K562 (cell line): ENCODE results near the gene KIAA0930. TPM values are rescaled to one million over a fixed set of nuclear protein-coding genes. Genes with fewer than 3 reads are reported as not detected.

Experiments
- ATAC-seq: fragments of 200-7000 bp; cut with Tn5 transposase; 3 replicates; pipeline ENCODE4 v1.9.1; 2020; ENCODE audit warnings: moderate library complexity
- BruUV-seq: library from RNA; stranded (reverse); fragments of 400-500 nt; replicated peaks from 2 replicates; lab custom pipeline; 2021; lab: Mats Ljungman, UMichigan
- CTCF ChIA-PET: fragments of 300-600 bp; formaldehyde crosslinking; extraction: SDS; loops from one replicate; lab custom pipeline; 2021; ENCODE audit warnings: low intra/inter-chr PET ratio; lab: Yijun Ruan, JAX
- POLR2A ChIA-PET: fragments of 300-600, 350-650 bp; sonication (Branson Sonifier 250); formaldehyde crosslinking; extraction: SDS; loops from one replicate; lab custom pipeline; 2021; ENCODE audit warnings: antibody characterized with exemption, inconsistent platforms; lab: Yijun Ruan, JAX
- DNase-seq, 4 experiments: peaks; one replicate each; pipeline versions ENCODE4 v3.0.0 to v3.0.0-alpha.2; 2011 to 2018; ENCODE audit warnings: low spot score in 3 of 4, mixed read lengths in 3 of 4; ENCODE audit errors: extremely low read depth in 1 of 4
- FAIRE-seq: peaks from 2 replicates; lab custom pipeline; 2011; peaks lifted over from hg19 to GRCh38; lab: Jason Lieb, UNC
- H2AFZ ChIP-seq: 2 replicates; pipeline ENCODE4 v1.6.0; 2011; ENCODE audit warnings: low read depth, low read length, control low read depth, inconsistent platforms
- H3K27ac ChIP-seq: fragments of 200-600 bp; 3 replicates; pipeline ENCODE4 v1.8.0; 2011; ENCODE audit warnings: low read depth, mild to moderate bottlenecking, control low read depth, inconsistent platforms, low read length, moderate library complexity, mixed read lengths; ENCODE audit errors: extremely low read depth
- H3K27me3 ChIP-seq, 2 experiments: fragments of 300-600 bp in 1 of 2; 2 replicates in 1 of 2; 3 replicates in 1 of 2; pipeline versions ENCODE4 v1.6.0 to v1.8.0; 2011; ENCODE audit warnings: inconsistent platforms in 2 of 2, low read length in 2 of 2, mild to moderate bottlenecking in 1 of 2, mixed read lengths in 1 of 2, moderate library complexity in 1 of 2; ENCODE audit not compliant: control insufficient read depth in 2 of 2, insufficient read depth in 2 of 2
- H3K36me3 ChIP-seq: fragments of 300-600 bp; 3 replicates; pipeline ENCODE4 v1.8.0; 2011; ENCODE audit warnings: mild to moderate bottlenecking, low read length, inconsistent platforms; ENCODE audit not compliant: control insufficient read depth, insufficient read depth
- H3K4me1 ChIP-seq, 2 experiments: fragments of 200-600 bp in 1 of 2; replicated peaks in 1 of 2; 2 replicates in 1 of 2; 3 replicates in 1 of 2; pipeline versions ENCODE4 v1.5.1 to v1.8.0; 2011; ENCODE audit warnings: inconsistent platforms in 2 of 2, low read length in 2 of 2, mild to moderate bottlenecking in 1 of 2, mixed read lengths in 1 of 2, moderate library complexity in 1 of 2; ENCODE audit not compliant: control insufficient read depth in 2 of 2, insufficient read depth in 2 of 2
- H3K4me2 ChIP-seq: 2 replicates; pipeline ENCODE4 v1.6.1; 2011; ENCODE audit warnings: low read length, control low read depth, inconsistent platforms, mixed read lengths; ENCODE audit not compliant: insufficient read depth
- H3K4me3 ChIP-seq: fragments of 200-600 bp; sonication (generic), shearing (Covaris generic); 2 replicates; pipeline ENCODE4 v1.5.1; 2016; ENCODE audit warnings: control low read depth, inconsistent platforms
- H3K79me2 ChIP-seq: fragments of 200-600 bp; 3 replicates; pipeline ENCODE4 v1.8.0; 2011; ENCODE audit warnings: low read length, inconsistent platforms; ENCODE audit not compliant: control insufficient read depth, insufficient read depth
- H3K9ac ChIP-seq, 2 experiments: 2 replicates each; pipeline versions ENCODE4 v1.6.0 to v1.6.1; 2011; ENCODE audit warnings: low read depth in 2 of 2, low read length in 2 of 2, control low read depth in 1 of 2, inconsistent platforms in 1 of 2, mild to moderate bottlenecking in 1 of 2, mixed read lengths in 1 of 2; ENCODE audit not compliant: insufficient read depth in 1 of 2
- H3K9me1 ChIP-seq: one replicate; pipeline ENCODE4 v1.6.0; 2011; ENCODE audit warnings: inconsistent platforms, mild to moderate bottlenecking, low read length, moderate library complexity; ENCODE audit not compliant: control insufficient read depth, insufficient read depth
- H3K9me3 ChIP-seq: replicated peaks from 2 replicates; pipeline ENCODE4 v1.5.1; 2011; ENCODE audit warnings: low read depth, low read length, inconsistent platforms; ENCODE audit not compliant: control insufficient read depth, insufficient read depth
- H4K20me1 ChIP-seq: replicated peaks from 2 replicates; pipeline ENCODE4 v1.6.1; 2011; ENCODE audit warnings: low read length, inconsistent platforms, mixed read lengths; ENCODE audit not compliant: control insufficient read depth, insufficient read depth
- BCOR ChIP-seq: fragments of 450-650 bp; IDR thresholded peaks from 2 replicates; pipeline ENCODE4 v1.6.1; 2016
- BRCA1 ChIP-seq, 2 experiments: fragments of 450-650 bp in 1 of 2; sonication (generic) in 1 of 2; formaldehyde crosslinking in 1 of 2; IDR thresholded peaks; 2 replicates each; pipeline versions ENCODE4 v1.5.0 to v1.6.1; 2017 to 2020; ENCODE audit warnings: mild to moderate bottlenecking in 1 of 2, missing genetic modification reagents in 1 of 2
- ESRRA ChIP-seq: fragments of 450-650 bp; IDR thresholded peaks from 2 replicates; pipeline ENCODE4 v1.6.1; 2014; ENCODE audit warnings: low read depth, mild to moderate bottlenecking, moderate library complexity, borderline replicate concordance
- FOSL1 ChIP-seq: fragments of 200-800 bp; sonication (Bioruptor generic); conservative IDR thresholded peaks from 2 replicates; pipeline ENCODE4 v1.6.1; 2016; ENCODE audit warnings: missing genetic modification characterization, missing compliant biosample characterization
- HDAC1 ChIP-seq, 2 experiments: fragments of 450-650 bp; IDR thresholded peaks; 2 replicates each; pipeline ENCODE4 v1.6.1; 2016 to 2017; ENCODE audit warnings: inconsistent platforms in 1 of 2, mild to moderate bottlenecking in 1 of 2, moderate library complexity in 1 of 2
- KDM1A ChIP-seq, 2 experiments: fragments of 450-650 bp; IDR thresholded peaks; 2 replicates each; pipeline ENCODE4 v1.6.1; 2016; ENCODE audit warnings: mild to moderate bottlenecking in 2 of 2
- MTA1 ChIP-seq: fragments of 450-650 bp; IDR thresholded peaks from 2 replicates; pipeline ENCODE4 v1.6.1; 2017; ENCODE audit warnings: borderline replicate concordance
- RBM17 ChIP-seq: fragments of 200-400 bp; formaldehyde crosslinking; IDR thresholded peaks from 2 replicates; pipeline ENCODE4 v1.6.1; 2017; ENCODE audit warnings: low read depth, mild to moderate bottlenecking, low read length, borderline replicate concordance
- RBM25 ChIP-seq: fragments of 200-400 bp; formaldehyde crosslinking; IDR thresholded peaks from 2 replicates; pipeline ENCODE4 v1.6.1; 2018; ENCODE audit warnings: low read length, low read depth, moderate library complexity; ENCODE audit not compliant: severe bottlenecking
- TAF7 ChIP-seq: fragments of 450-650 bp; IDR thresholded peaks from 2 replicates; pipeline ENCODE4 v1.6.1; 2016; ENCODE audit warnings: missing genetic modification characterization, missing compliant biosample characterization
- ZBTB33 ChIP-seq: sonication (generic); formaldehyde crosslinking; IDR thresholded peaks from 2 replicates; pipeline ENCODE4 v1.8.1; 2023; ENCODE audit warnings: mild to moderate bottlenecking, missing genetic modification reagents
- ZNF277 ChIP-seq: fragments of 250-450 bp; sonication (Bioruptor Pico); IDR thresholded peaks from 2 replicates; pipeline ENCODE4 v1.8.0; 2022; ENCODE audit warnings: inconsistent platforms, mild to moderate bottlenecking, moderate library complexity, borderline replicate concordance
- ZNF707 ChIP-seq: fragments of 250-450 bp; sonication (Bioruptor Pico); conservative IDR thresholded peaks from 2 replicates; pipeline ENCODE4 v1.8.0; 2022; ENCODE audit warnings: inconsistent platforms, mild to moderate bottlenecking, moderate library complexity
- ZNF780A ChIP-seq: fragments of 250-450 bp; sonication (Bioruptor Pico); IDR thresholded peaks from 2 replicates; pipeline ENCODE4 v1.5.0; 2021; ENCODE audit warnings: mild to moderate bottlenecking
- WGBS: fragments of 100-300 bp; shearing (Covaris generic); methylation state at CpG from one replicate; pipeline ENCODE4 v1.1.6; 2016; ENCODE audit warnings: low coverage, mixed read lengths; ENCODE audit not compliant: insufficient coverage; ENCODE audit errors: missing lambda C conversion rate; 5-methylcytosine and 5-hydroxymethylcytosine counted together
- in situ Hi-C: fragments of 300-500 bp; cut with MboI; formaldehyde crosslinking; loops from 4 replicates; pipeline ENCODE4 v1.15.0; 2018; ENCODE audit warnings: inconsistent platforms, mixed read lengths
- intact Hi-C: fragments of 100-400 bp; cut with micrococcal nuclease; formaldehyde crosslinking; loops from 2 replicates; pipeline ENCODE4 v1.14.2; 2022
- polyA plus RNA-seq, 8 experiments: library from polyadenylated mRNA; depleted of rRNA in 4 of 8; stranded (reverse) in 5 of 8; unstranded in 3 of 8; fragments of >200 nt; fragmentation: Nextera tagmentation in 2 of 8; fragmentation: Illumina TruSeq in 1 of 8; extraction: Ambion mirVana in 2 of 8; extraction: Trizol in 1 of 8; gene quantifications; 2 replicates each; pipeline versions ENCODE4 v1.2.1 to v1.2.3, GENCODE V29; 2011 to 2014; ENCODE audit warnings: inconsistent platforms in 1 of 8, missing spikeins in 1 of 8
- total RNA-seq, 7 experiments: library from RNA; depleted of rRNA in 6 of 7; stranded (reverse); fragments of >200 nt in 6 of 7; fragmentation: Illumina TruSeq in 2 of 7; extraction: Trizol in 2 of 7; gene quantifications; 2 replicates each; pipeline versions ENCODE4 v1.2.1 to v1.2.3, GENCODE V29; 2011 to 2021; ENCODE audit warnings: low replicate concordance in 1 of 7
- TF ChIP-seq, protein P1 (sequence below): sonication (generic); formaldehyde crosslinking; IDR thresholded peaks from 2 replicates; pipeline ENCODE4 v1.8.1; 2023; ENCODE audit warnings: missing genetic modification reagents, mild to moderate bottlenecking, borderline replicate concordance

KIAA0930 gene
- total and polyA plus RNA-seq, 9 of the 15 experiments (the other 6 are each of a cell fraction or from before 2014, with no cell fraction given) = 0.24 to 12.1 (median 6.4) TPM

GRCh38 chr22:45154383-45154782, 86.3 kb downstream of the KIAA0930 start:
- H3K9ac ChIP-seq = no peak overlapping the region
- no peaks in the 10 kb centered on the region for H3K9me3 ChIP-seq
- no peak overlapping the region for H3K4me3 ChIP-seq
- no peak overlapping the region for H2AFZ ChIP-seq
- no peaks in the 10 kb centered on the region for H3K27me3 ChIP-seq
- H3K9me1 ChIP-seq = no peaks in the 10 kb centered on the region
- DNase-seq = no peak
- ChIA-PET CTCF (no interaction called here), POLR2A (no interaction called here)
- H3K36me3 ChIP-seq = peaks cover 15% of the 10 kb centered on the region; the same call in 1 of the 3 replicates
- H3K4me2 ChIP-seq = no peak overlapping the region
- FAIRE-seq = no peak
- no peak overlapping the region for H3K27ac ChIP-seq
- in situ Hi-C loops = loop anchor here (10.0 kb wide), 1 partner anchor 50 kb away; no protein-coding TSS in a partner anchor
- no TSS peak for BruUV-seq
- 61% methylated on average over 3 of the region's 3 CpGs for WGBS
- peaks cover 9% of the 10 kb centered on the region; the same call in 1 of the 3 replicates for H3K79me2 ChIP-seq
- ATAC-seq = no peak
- no peaks in the 10 kb centered on the region for H4K20me1 ChIP-seq
- no peaks in the 10 kb centered on the region; a peak in 1 of 5 replicates for H3K4me1 ChIP-seq
- intact Hi-C loops = no loop called here
- TF ChIP-seq HDAC1 (IDR thresholded peaks at IDR 0.05) (0 out of 4 replicates have a peak, but pooled peaks of 1 of the 2 experiments have one; percentile 38), ESRRA (peak; percentile 41), RBM17 (no peak), FOSL1 (tag) (peak; percentile 80), ZNF780A (no peak), KDM1A (IDR thresholded peaks at IDR 0.05) (peak; percentile 57 to 71; a peak in 3 of 4 replicates), ZBTB33 (CRISPR knock-in tag) (no peak), RBM25 (peak; percentile 77), BRCA1 (IDR thresholded peaks at IDR 0.05) (no peak), BRCA1 (CRISPR knock-in tag; IDR thresholded peaks at IDR 0.05) (no peak), TAF7 (tag) (no peak), ZNF277 (no peak), BCOR (0 out of 2 replicates have a peak, but pooled peaks have one; percentile 40), ZNF707 (CRISPR knock-in tag) (no peak), MTA1 (no peak)
- TF ChIP-seq, protein P1, sequence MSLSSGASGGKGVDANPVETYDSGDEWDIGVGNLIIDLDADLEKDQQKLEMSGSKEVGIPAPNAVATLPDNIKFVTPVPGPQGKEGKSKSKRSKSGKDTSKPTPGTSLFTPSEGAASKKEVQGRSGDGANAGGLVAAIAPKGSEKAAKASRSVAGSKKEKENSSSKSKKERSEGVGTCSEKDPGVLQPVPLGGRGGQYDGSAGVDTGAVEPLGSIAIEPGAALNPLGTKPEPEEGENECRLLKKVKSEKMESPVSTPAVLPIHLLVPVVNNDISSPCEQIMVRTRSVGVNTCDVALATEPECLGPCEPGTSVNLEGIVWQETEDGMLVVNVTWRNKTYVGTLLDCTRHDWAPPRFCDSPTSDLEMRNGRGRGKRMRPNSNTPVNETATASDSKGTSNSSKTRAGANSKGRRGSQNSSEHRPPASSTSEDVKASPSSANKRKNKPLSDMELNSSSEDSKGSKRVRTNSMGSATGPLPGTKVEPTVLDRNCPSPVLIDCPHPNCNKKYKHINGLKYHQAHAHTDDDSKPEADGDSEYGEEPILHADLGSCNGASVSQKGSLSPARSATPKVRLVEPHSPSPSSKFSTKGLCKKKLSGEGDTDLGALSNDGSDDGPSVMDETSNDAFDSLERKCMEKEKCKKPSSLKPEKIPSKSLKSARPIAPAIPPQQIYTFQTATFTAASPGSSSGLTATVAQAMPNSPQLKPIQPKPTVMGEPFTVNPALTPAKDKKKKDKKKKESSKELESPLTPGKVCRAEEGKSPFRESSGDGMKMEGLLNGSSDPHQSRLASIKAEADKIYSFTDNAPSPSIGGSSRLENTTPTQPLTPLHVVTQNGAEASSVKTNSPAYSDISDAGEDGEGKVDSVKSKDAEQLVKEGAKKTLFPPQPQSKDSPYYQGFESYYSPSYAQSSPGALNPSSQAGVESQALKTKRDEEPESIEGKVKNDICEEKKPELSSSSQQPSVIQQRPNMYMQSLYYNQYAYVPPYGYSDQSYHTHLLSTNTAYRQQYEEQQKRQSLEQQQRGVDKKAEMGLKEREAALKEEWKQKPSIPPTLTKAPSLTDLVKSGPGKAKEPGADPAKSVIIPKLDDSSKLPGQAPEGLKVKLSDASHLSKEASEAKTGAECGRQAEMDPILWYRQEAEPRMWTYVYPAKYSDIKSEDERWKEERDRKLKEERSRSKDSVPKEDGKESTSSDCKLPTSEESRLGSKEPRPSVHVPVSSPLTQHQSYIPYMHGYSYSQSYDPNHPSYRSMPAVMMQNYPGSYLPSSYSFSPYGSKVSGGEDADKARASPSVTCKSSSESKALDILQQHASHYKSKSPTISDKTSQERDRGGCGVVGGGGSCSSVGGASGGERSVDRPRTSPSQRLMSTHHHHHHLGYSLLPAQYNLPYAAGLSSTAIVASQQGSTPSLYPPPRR = no peak
